ENCODE measurements around the gene HACE1.
"Not testable (repeated sequence)": the region's sequence is repeated elsewhere in the genome, so short reads cannot be mapped to it uniquely, and the experiment has no call there.

HACE1 gene

GRCh38 chr6:104859225-104860146 is at the start of gene HACE1:
Gene HACE1 (minus strand): TSS chr6:104859919. CDS start chr6:104859642, 277 bp downstream.
- DNase-seq, result peak; percentile 88 to 95 (median 94)

GRCh38 chr6:104908888-104909525 is 49.3 kb upstream of the HACE1 start:
- DNase-seq, result no peak

- DNase-seq, result no peak
These were observed 48.5 kb upstream of the HACE1 start for GRCh38 chr6:104908031-104908887.

GRCh38 chr6:104898893-104899292 is 39.2 kb upstream of the HACE1 start:
- DNase-seq, result not testable (repeated sequence)

- peak in 1 of 3 experiments; percentile 19 for DNase-seq
These were observed 37.2 kb upstream of the HACE1 start for GRCh38 chr6:104896914-104897313.

- DNase-seq, result no peak
These were observed 28.3 kb upstream of the HACE1 start for GRCh38 chr6:104888066-104888465.

- no peak for DNase-seq
These were observed 27.6 kb upstream of the HACE1 start for GRCh38 chr6:104887350-104887749.

GRCh38 chr6:104885518-104886043 is 25.9 kb upstream of the HACE1 start:
- peak in 2 of 3 experiments; percentile 28 to 36 for DNase-seq

GRCh38 chr6:104884867-104885517 is 25.3 kb upstream of the HACE1 start:
- peak in 2 of 3 experiments; percentile 14 to 27 for DNase-seq

GRCh38 chr6:104881964-104882668 is 22.4 kb upstream of the HACE1 start:
- no peak for DNase-seq

- DNase-seq, result no peak
These were observed 2.7 kb upstream of the HACE1 start for GRCh38 chr6:104862456-104862855.

GRCh38 chr6:104860221-104860620 is 502 bp upstream of the HACE1 start:
- DNase-seq, result no peak

GRCh38 chr6:104858642-104859041 is 1.1 kb downstream of the HACE1 start:
- DNase-seq, result peak in 2 of 3 experiments; percentile 29 to 55

GRCh38 chr6:104855507-104855906 is 4.2 kb downstream of the HACE1 start:
- DNase-seq, result no peak

GRCh38 chr6:104847721-104848120 is 12.0 kb downstream of the HACE1 start:
- not testable (repeated sequence) for DNase-seq

GRCh38 chr6:104843229-104843628 is 16.5 kb downstream of the HACE1 start:
- no peak for DNase-seq

GRCh38 chr6:104837158-104837557 is 22.6 kb downstream of the HACE1 start:
- no peak for DNase-seq

GRCh38 chr6:104836479-104837020 is 23.2 kb downstream of the HACE1 start:
- not testable (repeated sequence) for DNase-seq

GRCh38 chr6:104835782-104836181 is 23.9 kb downstream of the HACE1 start:
- no peak for DNase-seq

GRCh38 chr6:104829183-104829958 is 30.3 kb downstream of the HACE1 start:
- no peak for DNase-seq
